HG03135 (cell line): Measurements from ENCODE around the gene SPSB3.
"Not testable (repeated sequence)": the region's sequence is repeated elsewhere in the genome, so short reads cannot be mapped to it uniquely, and the experiment has no call there.

Experiments
- ATAC-seq: cut with Tn5 transposase; IDR thresholded peaks from one replicate; pipeline ENCODE4 v1.9.1; 2021; ENCODE audit warnings: mild to moderate bottlenecking, moderate library complexity; ENCODE audit not compliant: unreplicated experiment

The SPSB3 gene

GRCh38 chr16:1744338-1744840 is 38.0 kb downstream of the SPSB3 start:
- no peak for ATAC-seq

DNA sequence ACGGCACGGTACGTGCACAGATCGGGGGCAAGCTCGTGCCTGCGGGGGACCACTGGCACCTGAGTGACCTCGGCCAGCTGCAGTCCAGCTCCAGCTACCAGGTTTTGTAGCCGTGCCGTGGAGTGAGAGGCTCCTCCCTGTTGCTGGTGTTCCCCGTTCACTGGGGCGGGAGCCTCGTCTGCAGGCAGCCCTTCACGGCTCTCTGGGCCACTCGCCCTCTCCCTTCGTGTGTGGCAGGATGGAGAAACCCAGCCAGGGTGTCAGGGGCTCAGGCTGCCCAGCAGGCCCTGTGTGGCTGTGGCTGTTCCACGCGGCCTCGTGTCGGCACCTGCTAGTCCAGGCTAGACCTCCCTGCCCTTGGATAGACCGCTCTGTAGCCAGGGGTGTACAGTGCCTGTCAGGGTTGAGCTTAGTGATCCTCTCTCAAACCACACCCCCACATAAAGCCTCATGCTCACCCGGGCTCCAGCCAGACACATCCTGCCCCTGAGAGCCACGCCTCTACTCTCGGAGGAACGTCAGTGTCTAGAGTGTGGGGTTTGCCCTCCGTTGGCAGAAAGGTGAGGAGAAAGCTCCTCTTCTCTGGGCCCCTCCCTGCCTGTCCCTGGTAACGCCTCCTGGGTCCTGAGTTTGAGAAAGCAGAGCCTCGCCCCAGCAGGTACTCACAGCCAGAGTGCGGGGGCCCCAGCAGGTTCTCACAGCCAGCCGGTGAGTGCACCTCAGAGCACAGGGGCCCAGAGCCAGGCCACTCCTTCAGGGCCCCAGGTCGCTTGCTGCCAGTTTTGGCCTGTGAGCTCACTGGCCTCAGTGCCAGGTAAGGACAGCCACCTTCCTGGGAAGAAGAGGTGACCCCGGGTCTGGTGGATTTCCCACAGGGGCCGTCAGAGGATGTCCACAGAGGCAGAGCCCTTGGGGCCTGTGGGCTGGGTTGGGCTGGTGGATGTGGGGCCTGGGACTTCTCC is 38.7 kb downstream of the SPSB3 start:
- no peak for ATAC-seq

- no peak for ATAC-seq
Measured at GRCh38 chr16:1741553-1742165, 40.7 kb downstream of the SPSB3 start.

DNA sequence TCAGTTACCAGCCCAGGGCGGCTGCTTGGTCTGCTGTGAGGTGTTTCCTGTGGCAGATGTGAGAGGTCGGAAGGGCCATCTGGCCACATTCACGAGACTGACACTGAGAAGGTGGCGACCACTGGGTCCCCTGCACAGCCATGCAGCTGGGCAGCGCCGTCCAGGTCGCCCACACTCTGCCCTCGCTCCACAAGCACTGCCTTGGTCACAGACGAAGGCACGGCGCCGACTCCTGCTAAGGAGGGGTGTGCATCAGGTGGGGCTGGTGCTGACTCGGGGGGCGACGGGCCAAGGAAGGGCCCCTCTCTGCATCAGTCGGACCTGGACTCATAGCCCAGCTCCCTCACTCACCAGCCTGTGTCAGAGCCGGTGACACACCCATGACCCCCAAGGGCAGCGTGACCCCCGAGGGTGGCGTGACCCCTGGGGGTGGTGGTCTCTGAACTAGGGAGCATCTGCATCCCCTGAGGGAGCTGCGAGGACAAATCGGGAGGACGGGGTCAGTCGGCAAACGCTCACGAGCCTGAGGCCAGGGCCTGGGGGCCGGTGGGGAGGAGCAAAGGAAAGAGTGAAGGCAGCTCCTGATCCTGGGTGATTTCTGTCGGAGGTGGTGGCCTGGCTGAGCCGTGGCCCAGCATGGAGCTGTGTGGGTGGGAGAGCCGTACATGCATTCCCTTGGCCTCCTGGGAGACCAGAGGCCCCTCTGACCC is 41.4 kb downstream of the SPSB3 start:
- no peak for ATAC-seq

DNA sequence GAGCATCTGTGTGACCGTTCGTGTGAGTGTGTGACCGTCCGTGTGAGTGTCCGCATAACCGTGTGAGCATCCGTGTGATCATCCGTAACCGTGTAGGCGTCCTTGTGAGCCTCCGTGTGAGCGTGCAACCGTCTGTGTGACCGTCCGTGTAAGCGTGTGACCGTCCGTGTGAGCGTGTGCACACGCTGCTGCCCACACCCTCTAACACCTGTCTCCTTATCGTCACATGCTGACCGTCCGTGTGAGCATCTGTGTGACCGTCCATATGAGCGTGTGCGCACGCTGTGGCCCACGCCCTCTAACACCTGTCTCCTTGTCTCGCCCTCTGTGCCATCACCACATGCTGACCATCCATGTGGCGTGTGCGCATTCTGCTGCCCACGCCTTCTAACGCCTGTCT is 42.1 kb downstream of the SPSB3 start:
- no peak for ATAC-seq

DNA sequence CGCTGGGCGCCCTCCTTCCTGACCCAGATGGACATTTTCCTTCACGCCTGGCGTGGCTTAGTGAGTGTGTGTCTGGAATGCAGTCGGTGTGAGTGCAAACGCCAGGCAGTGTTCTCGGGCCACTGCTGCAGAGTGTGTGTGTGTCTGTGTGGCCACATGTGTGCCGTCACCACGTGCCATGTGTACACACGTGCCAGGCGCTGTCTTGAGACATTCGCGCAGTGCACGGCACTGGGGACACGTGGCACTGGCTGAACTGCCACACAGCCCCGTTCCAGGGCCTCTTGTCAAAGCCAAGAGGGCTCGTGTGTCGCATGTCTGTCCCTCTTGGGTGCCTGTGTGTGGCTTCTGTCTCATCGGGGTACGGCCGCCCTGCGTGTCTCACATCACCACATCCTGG is 47.6 kb downstream of the SPSB3 start:
- no peak for ATAC-seq

DNA sequence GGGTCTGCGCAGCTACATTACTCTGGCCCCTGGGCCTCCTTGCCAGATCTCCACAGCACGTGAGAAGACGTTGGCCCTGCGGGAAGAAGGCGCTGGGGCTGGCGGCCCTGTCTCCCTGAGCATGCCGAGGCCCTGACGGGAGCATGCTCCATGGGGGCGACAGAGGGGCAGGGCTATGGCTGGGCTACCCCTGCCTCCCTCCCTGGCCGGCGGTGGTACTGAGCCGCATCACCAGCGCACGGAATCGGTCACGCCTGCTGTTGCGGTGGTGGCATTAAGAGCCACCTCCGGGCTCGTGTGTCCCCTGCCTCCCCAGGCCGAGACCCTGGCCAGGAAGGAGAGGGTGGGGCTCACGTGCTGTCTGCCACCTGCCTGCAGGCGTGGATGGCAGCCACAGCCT is 48.2 kb downstream of the SPSB3 start:
- no peak for ATAC-seq

DNA sequence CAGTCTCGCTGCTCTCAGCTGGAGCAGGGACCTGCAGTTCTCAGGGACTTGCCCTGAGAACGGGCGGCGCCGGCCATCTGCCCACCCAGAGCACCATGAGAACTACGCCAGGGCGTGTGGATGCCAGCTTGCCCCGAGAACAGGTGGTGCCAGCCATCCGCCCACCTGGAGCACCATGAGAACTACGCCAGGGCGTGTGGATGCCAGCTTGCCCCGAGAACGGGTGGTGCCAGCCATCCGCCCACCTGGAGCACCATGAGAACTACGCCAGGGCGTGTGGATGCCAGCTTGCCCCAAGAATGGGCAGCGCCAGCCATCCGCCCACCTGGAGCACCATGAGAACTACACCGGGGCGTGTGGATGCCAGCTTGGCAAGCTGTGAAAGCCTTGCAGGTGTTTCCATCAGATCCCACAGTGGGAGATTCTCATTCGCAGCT is 49.8 kb downstream of the SPSB3 start:
- not testable (repeated sequence) for ATAC-seq

DNA sequence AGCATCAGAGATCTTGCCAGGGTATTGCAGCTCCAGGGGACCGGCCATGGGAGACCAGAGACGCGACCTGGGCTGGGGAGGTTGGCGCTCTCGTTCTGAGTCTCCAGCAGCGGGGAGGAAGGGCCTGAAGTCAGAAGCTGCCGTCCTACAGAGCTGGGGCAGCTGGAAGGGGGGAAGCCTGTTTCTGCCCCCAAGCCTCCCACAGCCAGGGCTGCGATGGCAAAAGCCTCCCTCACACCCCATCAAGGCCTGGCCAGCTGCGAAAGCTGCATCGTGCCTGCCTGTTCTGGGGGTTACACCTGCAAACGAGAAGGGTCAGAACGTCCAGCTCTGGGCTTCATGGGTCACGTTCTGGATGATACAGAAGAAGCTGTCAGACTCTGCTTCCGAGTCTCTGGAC is 50.3 kb downstream of the SPSB3 start:
- ATAC-seq, result no peak

DNA sequence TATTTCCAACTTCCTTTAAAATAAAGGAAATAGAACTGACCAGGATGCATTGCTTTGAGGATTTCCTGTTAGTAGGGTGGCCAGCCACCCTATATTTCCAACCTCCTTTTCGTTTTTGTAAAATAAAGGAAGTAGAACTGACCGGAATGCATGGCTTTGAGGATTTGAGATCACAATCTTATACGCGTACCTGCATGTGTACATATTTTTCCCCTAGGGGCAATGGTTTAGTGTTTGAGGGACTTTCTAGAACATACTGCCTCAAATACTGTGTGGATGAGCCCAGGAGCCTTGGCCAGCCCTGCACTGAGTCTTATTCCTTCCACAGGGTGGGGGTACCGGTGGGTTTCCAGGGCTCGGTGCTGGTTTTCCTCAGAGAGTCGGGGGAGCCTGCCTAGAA is 50.8 kb downstream of the SPSB3 start:
- ATAC-seq, result no peak

- no peak for ATAC-seq
Measured at GRCh38 chr16:1731073-1731472, 51.3 kb downstream of the SPSB3 start.

DNA sequence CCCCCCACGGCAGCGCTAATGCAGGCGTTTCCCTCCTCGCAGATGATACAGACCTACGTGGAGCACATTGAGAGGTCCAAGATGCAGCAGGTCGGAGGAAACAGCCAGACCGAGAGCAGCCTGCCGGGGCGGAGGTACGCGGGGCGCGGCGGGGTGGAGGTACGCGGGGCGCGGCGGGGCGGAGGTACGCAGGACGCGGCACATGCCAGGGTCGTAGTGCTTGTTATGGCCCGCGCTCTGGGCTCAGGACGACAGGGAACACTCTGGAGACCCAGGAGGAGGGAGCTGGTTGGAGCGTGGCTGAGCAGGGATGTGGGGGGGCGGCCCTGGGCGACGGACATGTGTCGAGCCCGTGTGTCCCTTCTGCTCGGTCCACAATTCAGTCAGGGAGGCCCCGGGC is 52.9 kb downstream of the SPSB3 start:
- ATAC-seq, result no peak

DNA sequence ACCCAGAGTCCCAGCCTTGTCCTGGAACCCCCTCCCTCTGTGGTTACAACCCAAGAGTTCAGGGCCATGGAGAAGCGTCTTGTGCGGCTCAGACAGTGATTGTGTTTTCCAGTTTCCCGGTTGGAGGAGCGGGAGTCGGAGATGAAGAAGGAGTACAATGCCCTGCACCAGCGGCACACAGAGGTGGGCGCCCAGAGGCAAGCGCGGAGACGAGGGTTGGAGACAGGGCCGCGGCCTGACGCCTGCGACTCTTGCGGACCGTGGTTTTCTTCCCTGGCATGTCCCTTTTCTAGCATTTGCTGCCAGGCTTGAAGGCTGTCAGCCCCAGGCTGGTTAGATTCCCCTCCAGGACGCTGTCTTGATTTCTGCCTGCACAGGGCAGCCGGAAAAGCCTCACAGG is 53.3 kb downstream of the SPSB3 start:
- ATAC-seq, result no peak

DNA sequence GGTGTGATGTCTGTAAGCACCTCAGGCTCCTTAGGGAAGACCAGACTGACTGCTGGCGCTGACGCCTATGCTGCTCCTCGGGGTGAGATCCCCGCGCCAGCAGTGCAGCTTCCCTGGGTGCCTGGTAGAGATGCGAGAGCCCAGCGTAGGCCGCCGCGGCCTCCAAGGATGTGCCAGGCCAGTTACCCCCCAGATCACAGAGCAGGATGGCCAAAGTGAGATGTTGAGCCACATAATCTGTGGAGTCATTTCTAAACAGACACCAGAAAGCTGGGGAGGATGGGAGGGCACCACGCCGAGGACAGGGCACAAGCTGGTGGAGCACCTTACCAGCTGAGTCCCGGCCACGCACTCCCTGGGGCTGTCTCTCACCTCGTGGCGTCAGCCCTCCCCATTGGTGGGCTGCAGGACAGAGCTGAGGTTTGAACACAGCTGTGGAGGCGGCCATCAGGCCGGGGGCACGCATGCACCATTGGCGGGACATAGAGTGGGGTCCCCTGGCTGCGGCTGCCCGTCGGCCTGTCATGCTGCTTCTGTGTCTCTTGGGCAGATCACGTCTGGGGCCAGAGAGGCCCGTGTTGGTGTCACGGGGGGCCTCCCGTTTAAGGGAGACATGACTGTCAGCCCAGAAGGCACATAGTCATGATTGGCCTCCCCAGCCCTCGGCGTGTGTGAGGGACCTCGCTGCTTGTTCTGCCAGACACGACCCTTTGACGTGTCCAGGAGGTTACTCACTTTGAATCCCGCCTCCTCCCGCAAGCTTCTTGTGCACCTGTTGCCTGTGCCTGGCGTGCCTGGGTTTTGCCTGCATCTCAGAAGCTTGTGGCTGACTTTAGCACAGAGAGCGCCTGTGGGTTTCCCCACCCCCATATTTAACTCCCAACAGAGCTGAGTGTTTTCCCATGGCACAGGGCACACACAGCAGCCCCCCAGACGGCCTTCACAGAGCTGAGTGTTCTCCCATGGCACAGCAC is 54.4 kb downstream of the SPSB3 start:
- no peak for ATAC-seq
